C4-2B (cell line): ENCODE results near the gene TMPO.
"Not testable (repeated sequence)": the region's sequence is repeated elsewhere in the genome, so short reads cannot be mapped to it uniquely, and the experiment has no call there.

Source experiments
- CTCF ChIP-seq: fragments of 450-650 bp; conservative IDR thresholded peaks from 2 replicates; pipeline ENCODE4 v1.5.1; 2017; ENCODE audit warnings: mild to moderate bottlenecking
- ZFX ChIP-seq: fragments of 450-650 bp; IDR thresholded peaks from 2 replicates; pipeline ENCODE4 v1.6.1; 2017

- not testable (repeated sequence) for TF ChIP-seq CTCF, ZFX
Observed at GRCh38 chr12:98501266-98501629, 14.1 kb upstream of the TMPO start.
